Natural killer cell (primary cell): ENCODE results near the gene C13orf46. TPM values are rescaled to one million over a fixed set of nuclear protein-coding genes. Genes with fewer than 3 reads are reported as not detected.
A peak's percentile ranks its signal among the peaks of the same experiment; 100 is the strongest.

Source experiments
- ATAC-seq, 3 donors: fragments of 150-1000 bp in 2 of 3; fragments of 200-7000 bp in 1 of 3; cut with Tn5 transposase; 1 replicate in 1 of 3; 2 replicates in 2 of 3; pipeline ENCODE4 v1.10.0; 2021; ENCODE audit warnings: mild to moderate bottlenecking in 2 of 3, moderate library complexity in 2 of 3
- DNase-seq, 2 donors: peaks; one replicate each; pipeline versions ENCODE4 v3.0.0 to v3.0.0-alpha.2; 2013 to 2021; ENCODE audit warnings: mixed read lengths in 1 of 2
- H3K27ac ChIP-seq: one replicate; pipeline ENCODE4 v1.5.1; 2013; ENCODE audit warnings: mild to moderate bottlenecking, low read length
- H3K27me3 ChIP-seq: one replicate; pipeline ENCODE4 v1.6.1; 2013; ENCODE audit warnings: low read length; ENCODE audit not compliant: control insufficient read depth, insufficient read depth
- H3K36me3 ChIP-seq: one replicate; pipeline ENCODE4 v1.6.1; 2013; ENCODE audit warnings: low read length; ENCODE audit not compliant: control insufficient read depth, insufficient read depth
- H3K4me1 ChIP-seq: one replicate; pipeline ENCODE4 v1.6.1; 2013; ENCODE audit warnings: low read length; ENCODE audit not compliant: control insufficient read depth, insufficient read depth
- H3K4me3 ChIP-seq: one replicate; pipeline ENCODE4 v1.5.1; 2013; ENCODE audit warnings: low read length
- H3K9me3 ChIP-seq: one replicate; pipeline ENCODE4 v1.6.1; 2013; ENCODE audit warnings: low read length; ENCODE audit not compliant: control insufficient read depth, insufficient read depth
- H3K27ac Mint-ChIP-seq, 2 donors: one replicate each; pipeline ENCODE4 v1.8.0; 2022; ENCODE audit warnings: mild to moderate bottlenecking in 2 of 2, mixed read lengths in 2 of 2, moderate library complexity in 1 of 2
- H3K27me3 Mint-ChIP-seq, 2 donors: one replicate each; pipeline ENCODE4 v1.8.0; 2022; ENCODE audit warnings: low read depth in 2 of 2, mixed read lengths in 2 of 2
- H3K36me3 Mint-ChIP-seq: one replicate; pipeline ENCODE4 v1.8.0; 2022; ENCODE audit warnings: mixed read lengths
- H3K4me1 Mint-ChIP-seq, 2 donors: one replicate each; pipeline ENCODE4 v1.8.0; 2022; ENCODE audit warnings: mixed read lengths in 2 of 2
- H3K4me3 Mint-ChIP-seq: one replicate; pipeline ENCODE4 v1.8.0; 2022; ENCODE audit warnings: mild to moderate bottlenecking, moderate library complexity, mixed read lengths
- H3K9me3 Mint-ChIP-seq, 2 donors: one replicate each; pipeline ENCODE4 v1.8.0; 2022; ENCODE audit warnings: mixed read lengths in 2 of 2
- WGBS: methylation state at CpG from one replicate; pipeline ENCODE4 v1.1.7; 2013; ENCODE audit warnings: missing lambda C conversion rate; ENCODE audit not compliant: insufficient coverage; 5-methylcytosine and 5-hydroxymethylcytosine counted together
- intact Hi-C: fragments of 100-400 bp; cut with micrococcal nuclease; formaldehyde crosslinking; loops from one replicate; pipeline ENCODE4 v1.14.2; 2022
- total RNA-seq, 4 donors: library from RNA; stranded (reverse); fragments of 120-200 nt in 1 of 4; gene quantifications; one replicate each; pipeline versions ENCODE4 v1.2.3 to v1.2.4, GENCODE V29; 2013 to 2022
- TF ChIP-seq, protein P1 (sequence below): fragments of 200-600 bp; IDR thresholded peaks from one replicate; pipeline ENCODE4 v1.8.0; 2022; ENCODE audit warnings: antibody characterized with exemption

The C13orf46 gene
- total RNA-seq, 3 donors from 2014 or later (not counting 1 experiment from before 2014, with no cell fraction given): 21.1 to 23.9 (median 23.5) TPM

GRCh38 chr13:113949546-113949945, 24.3 kb downstream of the C13orf46 start:
- peaks cover 10 to 45% of the 10 kb centered on the region in 2 donors for H3K4me1 Mint-ChIP-seq
- peaks cover 10% of the 10 kb centered on the region for H3K36me3 ChIP-seq
- H3K27me3 ChIP-seq: no peaks in the 10 kb centered on the region
- no peak overlapping the region for H3K27ac ChIP-seq
- H3K9me3 Mint-ChIP-seq: no peaks in the 10 kb centered on the region
- H3K36me3 Mint-ChIP-seq: no peaks in the 10 kb centered on the region
- no peak for DNase-seq
- WGBS: 96% methylated on average over 5 of the region's 5 CpGs
- H3K27me3 Mint-ChIP-seq: no peaks in the 10 kb centered on the region
- no peak for ATAC-seq
- H3K27ac Mint-ChIP-seq: no peak overlapping the region
- TF ChIP-seq, protein P1, sequence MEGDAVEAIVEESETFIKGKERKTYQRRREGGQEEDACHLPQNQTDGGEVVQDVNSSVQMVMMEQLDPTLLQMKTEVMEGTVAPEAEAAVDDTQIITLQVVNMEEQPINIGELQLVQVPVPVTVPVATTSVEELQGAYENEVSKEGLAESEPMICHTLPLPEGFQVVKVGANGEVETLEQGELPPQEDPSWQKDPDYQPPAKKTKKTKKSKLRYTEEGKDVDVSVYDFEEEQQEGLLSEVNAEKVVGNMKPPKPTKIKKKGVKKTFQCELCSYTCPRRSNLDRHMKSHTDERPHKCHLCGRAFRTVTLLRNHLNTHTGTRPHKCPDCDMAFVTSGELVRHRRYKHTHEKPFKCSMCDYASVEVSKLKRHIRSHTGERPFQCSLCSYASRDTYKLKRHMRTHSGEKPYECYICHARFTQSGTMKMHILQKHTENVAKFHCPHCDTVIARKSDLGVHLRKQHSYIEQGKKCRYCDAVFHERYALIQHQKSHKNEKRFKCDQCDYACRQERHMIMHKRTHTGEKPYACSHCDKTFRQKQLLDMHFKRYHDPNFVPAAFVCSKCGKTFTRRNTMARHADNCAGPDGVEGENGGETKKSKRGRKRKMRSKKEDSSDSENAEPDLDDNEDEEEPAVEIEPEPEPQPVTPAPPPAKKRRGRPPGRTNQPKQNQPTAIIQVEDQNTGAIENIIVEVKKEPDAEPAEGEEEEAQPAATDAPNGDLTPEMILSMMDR: no peak
- no peaks in the 10 kb centered on the region for H3K9me3 ChIP-seq
- intact Hi-C loops: no loop called here
- H3K4me3 Mint-ChIP-seq: no peak overlapping the region
- H3K4me3 ChIP-seq: no peak overlapping the region
- peaks cover 18% of the 10 kb centered on the region for H3K4me1 ChIP-seq

GRCh38 chr13:113948034-113948742, 25.7 kb downstream of the C13orf46 start:
- H3K27ac Mint-ChIP-seq: peak overlapping the region in 1 of 2 donors; percentile 56
- no peaks in the 10 kb centered on the region for H3K36me3 Mint-ChIP-seq
- intact Hi-C loops: no loop called here
- DNase-seq: no peak
- Histone ChIP-seq H3K27me3 (no peaks in the 10 kb centered on the region), H3K4me1 (peaks cover 18% of the 10 kb centered on the region), H3K36me3 (no peaks in the 10 kb centered on the region), H3K4me3 (no peak overlapping the region), H3K9me3 (no peaks in the 10 kb centered on the region), H3K27ac (no peak overlapping the region)
- no peak overlapping the region for H3K4me3 Mint-ChIP-seq
- H3K27me3 Mint-ChIP-seq: no peaks in the 10 kb centered on the region
- H3K4me1 Mint-ChIP-seq: peaks cover 10 to 45% of the 10 kb centered on the region in 2 donors
- WGBS: 41% methylated on average over 14 of the region's 14 CpGs
- no peaks in the 10 kb centered on the region for H3K9me3 Mint-ChIP-seq
- TF ChIP-seq, protein P1: no peak
- ATAC-seq: peak in 2 of 3 donors; percentile 12 to 35

GRCh38 chr13:113947311-113948033, 26.4 kb downstream of the C13orf46 start:
- no peak overlapping the region for H3K4me3 Mint-ChIP-seq
- TF ChIP-seq, protein P1: no peak
- WGBS: 80% methylated on average over 17 of the region's 17 CpGs
- intact Hi-C loops: no loop called here
- ATAC-seq (no peak), DNase-seq (no peak)
- Histone ChIP-seq H3K9me3 (no peaks in the 10 kb centered on the region), H3K4me1 (peaks cover 18% of the 10 kb centered on the region), H3K4me3 (no peak overlapping the region), H3K27me3 (no peaks in the 10 kb centered on the region), H3K36me3 (no peaks in the 10 kb centered on the region), H3K27ac (no peak overlapping the region)
- H3K36me3 Mint-ChIP-seq: no peaks in the 10 kb centered on the region
- no peaks in the 10 kb centered on the region for H3K27me3 Mint-ChIP-seq
- H3K27ac Mint-ChIP-seq: peak overlapping the region in 1 of 2 donors; percentile 56
- peaks cover 10 to 45% of the 10 kb centered on the region in 2 donors for H3K4me1 Mint-ChIP-seq
- no peaks in the 10 kb centered on the region for H3K9me3 Mint-ChIP-seq
